ENCODE data around the gene PRLR.

Gene PRLR

GRCh38 chr5:35089334-35090314, 140.7 kb downstream of the PRLR start:
- peak; percentile 5 to 7 for DNase-seq (ENCODE audit: low read depth in 1 of 2, low spot score in 1 of 2)

GRCh38 chr5:35087991-35088390, 142.3 kb downstream of the PRLR start:
- DNase-seq (ENCODE audit: low read depth in 1 of 2, low spot score in 1 of 2): no peak

GRCh38 chr5:35083150-35083549, 147.1 kb downstream of the PRLR start:
- DNase-seq (ENCODE audit: low read depth in 1 of 2, low spot score in 1 of 2): no peak

GRCh38 chr5:35082530-35082929, 147.8 kb downstream of the PRLR start:
- no peak for DNase-seq (ENCODE audit: low read depth in 1 of 2, low spot score in 1 of 2)

- DNase-seq (ENCODE audit: low read depth in 1 of 2, low spot score in 1 of 2): no peak
These were observed 149.2 kb downstream of the PRLR start for GRCh38 chr5:35081134-35081533.

GRCh38 chr5:35073160-35073559, 157.1 kb downstream of the PRLR start:
- DNase-seq (ENCODE audit: low read depth in 1 of 2, low spot score in 1 of 2): no peak

GRCh38 chr5:35069188-35069587, 161.1 kb downstream of the PRLR start:
- DNase-seq (ENCODE audit: low read depth in 1 of 2, low spot score in 1 of 2): no peak

GRCh38 chr5:35067985-35068384, 162.3 kb downstream of the PRLR start:
- DNase-seq (ENCODE audit: low read depth in 1 of 2, low spot score in 1 of 2): no peak

- no peak for DNase-seq (ENCODE audit: low read depth in 1 of 2, low spot score in 1 of 2)
These were observed 164.0 kb downstream of the PRLR start for GRCh38 chr5:35066260-35066795.

GRCh38 chr5:35063414-35063813, 166.9 kb downstream of the PRLR start:
- DNase-seq (ENCODE audit: low read depth in 1 of 2, low spot score in 1 of 2): no peak

GRCh38 chr5:35061211-35061770, 169.0 kb downstream of the PRLR start:
- no peak for DNase-seq (ENCODE audit: low read depth in 1 of 2, low spot score in 1 of 2)

- DNase-seq (ENCODE audit: low read depth in 1 of 2, low spot score in 1 of 2): no peak
These were observed 170.1 kb downstream of the PRLR start for GRCh38 chr5:35060236-35060635.

- no peak for DNase-seq (ENCODE audit: low read depth in 1 of 2, low spot score in 1 of 2)
These were observed 171.0 kb downstream of the PRLR start for GRCh38 chr5:35059251-35059650.

- DNase-seq (ENCODE audit: low read depth in 1 of 2, low spot score in 1 of 2): no peak
These were observed 171.9 kb downstream of the PRLR start for GRCh38 chr5:35058374-35058788.

GRCh38 chr5:35056686-35057085, 173.6 kb downstream of the PRLR start:
- no peak for DNase-seq (ENCODE audit: low read depth in 1 of 2, low spot score in 1 of 2)

- no peak for DNase-seq (ENCODE audit: low read depth in 1 of 2, low spot score in 1 of 2)
These were observed 177.4 kb downstream of the PRLR start for GRCh38 chr5:35052838-35053237.

- DNase-seq (ENCODE audit: low read depth in 1 of 2, low spot score in 1 of 2): no peak
These were observed 179.7 kb downstream of the PRLR start for GRCh38 chr5:35050541-35051126.

GRCh38 chr5:35048910-35049309, 181.4 kb downstream of the PRLR start:
- DNase-seq (ENCODE audit: low read depth in 1 of 2, low spot score in 1 of 2): no peak

- no peak for DNase-seq (ENCODE audit: low read depth in 1 of 2, low spot score in 1 of 2)
These were observed 182.4 kb downstream of the PRLR start, which contains the start of gene AGXT2 for GRCh38 chr5:35047785-35048404. Gene AGXT2, minus strand, starts transcription at chr5:35047949. Its CDS starts 57 bp downstream, at chr5:35047892.

GRCh38 chr5:35046774-35047173, 183.5 kb downstream of the PRLR start:
- DNase-seq (ENCODE audit: low read depth in 1 of 2, low spot score in 1 of 2): no peak

- no peak for DNase-seq (ENCODE audit: low read depth in 1 of 2, low spot score in 1 of 2)
These were observed 185.0 kb downstream of the PRLR start for GRCh38 chr5:35045280-35045679.
